A549 (cell line): Measurements from ENCODE around the gene POLR3GL. TPM values are rescaled to one million over a fixed set of nuclear protein-coding genes. Genes with fewer than 3 reads are reported as not detected.

ENCODE experiments used
- ATAC-seq, 2 experiments: fragments of 200-7000 bp in 1 of 2; fragments of >200 bp in 1 of 2; cut with Nextera tagmentation in 1 of 2; cut with Tn5 transposase in 1 of 2; 3 replicates each; pipeline versions ENCODE4 v1.8.0 to v1.9.1; 2018 to 2020; ENCODE audit warnings: mild to moderate bottlenecking in 1 of 2, moderate library complexity in 1 of 2
- CTCF ChIA-PET: fragments of 300-600 bp; sonication (Branson Sonifier 250); formaldehyde crosslinking; extraction: SDS; loops from one replicate; lab custom pipeline; 2021; ENCODE audit warnings: antibody characterized with exemption, inconsistent platforms; lab: Yijun Ruan, JAX
- POLR2A ChIA-PET: fragments of 350-600 bp; formaldehyde crosslinking; extraction: SDS; loops from one replicate; lab custom pipeline; 2021; ENCODE audit warnings: antibody characterized with exemption, inconsistent platforms; lab: Yijun Ruan, JAX
- DNase-seq, 2 experiments: peaks; one replicate each; pipeline versions ENCODE4 v3.0.0 to v3.0.0-alpha.2; 2011 to 2016; ENCODE audit warnings: low read depth in 1 of 2, low spot score in 1 of 2
- FAIRE-seq: peaks from 2 replicates; lab custom pipeline; 2011; peaks lifted over from hg19 to GRCh38; lab: Jason Lieb, UNC
- H3K27ac ChIP-seq, 2 experiments: fragments of >200 bp; sonication (Bioruptor Twin); formaldehyde crosslinking; 3 replicates each; pipeline ENCODE4 v1.5.1; 2016 to 2017
- H3K4me1 ChIP-seq: fragments of >200 bp; sonication (Bioruptor Twin); formaldehyde crosslinking; 3 replicates; pipeline ENCODE4 v1.6.1; 2016
- H3K4me2 ChIP-seq: fragments of >200 bp; sonication (Bioruptor Twin); formaldehyde crosslinking; 3 replicates; pipeline ENCODE4 v1.6.1; 2016
- H3K4me3 ChIP-seq: fragments of >200 bp; sonication (Bioruptor Twin); formaldehyde crosslinking; 3 replicates; pipeline ENCODE4 v1.5.1; 2016
- H3K9me3 ChIP-seq: fragments of >200 bp; sonication (Bioruptor Twin); formaldehyde crosslinking; 3 replicates; pipeline ENCODE4 v1.6.1; 2016
- BHLHE40 ChIP-seq: IDR thresholded peaks from 2 replicates; pipeline ENCODE4 v1.6.1; 2012; ENCODE audit warnings: low read depth, low read length, inconsistent platforms
- CEBPB ChIP-seq, 2 experiments: fragments of >200 bp in 1 of 2; sonication (Bioruptor Twin) in 1 of 2; formaldehyde crosslinking in 1 of 2; IDR thresholded peaks; 2 replicates each; pipeline ENCODE4 v1.6.1; 2012 to 2016
- CTCF ChIP-seq: fragments of >200 bp; sonication (Bioruptor Twin); formaldehyde crosslinking; IDR thresholded peaks from 3 replicates; pipeline ENCODE4 v1.5.1; 2016
- EHMT2 ChIP-seq: fragments of 200-600 bp; sonication (generic); IDR thresholded peaks from 2 replicates; pipeline ENCODE4 v1.6.1; 2016; ENCODE audit warnings: antibody characterized with exemption, low read depth, mild to moderate bottlenecking, moderate library complexity
- EP300 ChIP-seq, 2 experiments: fragments of >200 bp; sonication (Bioruptor Twin); formaldehyde crosslinking; IDR thresholded peaks; 2 replicates in 1 of 2; 3 replicates in 1 of 2; pipeline ENCODE4 v1.6.1; 2016 to 2017
- GATA3 ChIP-seq: IDR thresholded peaks from 2 replicates; pipeline ENCODE4 v1.6.1; 2012; ENCODE audit warnings: borderline replicate concordance
- HDAC2 ChIP-seq: fragments of 200-600 bp; sonication (generic); IDR thresholded peaks from 2 replicates; pipeline ENCODE4 v1.6.1; 2016
- HEYL ChIP-seq: fragments of 250-450 bp; sonication (Bioruptor Pico); IDR thresholded peaks from 2 replicates; pipeline ENCODE4 v1.8.0; 2021; ENCODE audit warnings: mild to moderate bottlenecking, moderate library complexity
- JUNB ChIP-seq: fragments of >200 bp; sonication (Bioruptor Twin); formaldehyde crosslinking; IDR thresholded peaks from 2 replicates; pipeline ENCODE4 v1.6.1; 2016
- KDM1A ChIP-seq: fragments of 200-600 bp; sonication (generic); IDR thresholded peaks from 2 replicates; pipeline ENCODE4 v1.6.1; 2016; ENCODE audit warnings: low read depth, mild to moderate bottlenecking
- MAZ ChIP-seq: fragments of 150-350 bp; IDR thresholded peaks from 2 replicates; pipeline ENCODE4 v1.6.1; 2014; ENCODE audit warnings: antibody characterized with exemption, low read depth, low read length, borderline replicate concordance
- MYC ChIP-seq: IDR thresholded peaks from 2 replicates; pipeline ENCODE4 v1.6.1; 2012; ENCODE audit warnings: mild to moderate bottlenecking, inconsistent platforms, low read length, improper control_type of control experiment, borderline replicate concordance
- NR3C1 ChIP-seq: fragments of >200 bp; sonication (Bioruptor Twin); formaldehyde crosslinking; IDR thresholded peaks from 3 replicates; pipeline ENCODE4 v1.6.1; 2017
- PBX3 ChIP-seq: IDR thresholded peaks from 2 replicates; pipeline ENCODE4 v1.6.1; 2012
- RCOR1 ChIP-seq: fragments of 150-350 bp; IDR thresholded peaks from 2 replicates; pipeline ENCODE4 v1.6.1; 2014; ENCODE audit warnings: antibody characterized with exemption, low read length, low read depth
- RFX5 ChIP-seq: fragments of 450-650 bp; IDR thresholded peaks from 2 replicates; pipeline ENCODE4 v1.7.1; 2014; ENCODE audit warnings: antibody characterized with exemption, mild to moderate bottlenecking, moderate library complexity
- ZFP36 ChIP-seq: fragments of 450-650 bp; IDR thresholded peaks from 2 replicates; pipeline ENCODE4 v1.6.1; 2014; ENCODE audit warnings: borderline replicate concordance; ENCODE audit not compliant: partially characterized antibody
- ZNF302 ChIP-seq: fragments of 250-450 bp; sonication (Bioruptor Pico); IDR thresholded peaks from 2 replicates; pipeline ENCODE4 v1.9.0; 2021; ENCODE audit warnings: inconsistent platforms, mild to moderate bottlenecking, moderate library complexity
- ZSCAN20 ChIP-seq: fragments of 250-450 bp; sonication (Bioruptor Pico); IDR thresholded peaks from 2 replicates; pipeline ENCODE4 v1.8.0; 2022; ENCODE audit warnings: mild to moderate bottlenecking, moderate library complexity
- WGBS: methylation state at CpG from one replicate; pipeline ENCODE4 v1.1.6; 2017; ENCODE audit errors: missing lambda C conversion rate; 5-methylcytosine and 5-hydroxymethylcytosine counted together
- polyA plus RNA-seq, 4 experiments: library from polyadenylated mRNA; depleted of rRNA in 3 of 4; stranded (reverse); fragments of >200 nt; fragmentation: RNase III in 1 of 4; extraction: RNeasy Plus Mini Kit Qiagen cat#74134 plus additional on column Dnase treatment in 1 of 4; gene quantifications; 2 replicates in 3 of 4; 3 replicates in 1 of 4; pipeline ENCODE4 v1.2.3, GENCODE V29; 2011 to 2017
- TF ChIP-seq, protein P1 (sequence below): fragments of 450-650 bp; IDR thresholded peaks from 2 replicates; pipeline ENCODE4 v1.6.1; 2014; ENCODE audit warnings: antibody characterized with exemption
- TF ChIP-seq, protein P2 (sequence below): fragments of 200-600 bp; sonication (generic); IDR thresholded peaks from 2 replicates; pipeline ENCODE4 v1.6.1; 2016; ENCODE audit warnings: antibody characterized with exemption, mild to moderate bottlenecking, moderate library complexity
- TF ChIP-seq, protein P3 (sequence below): fragments of 250-450 bp; sonication (Bioruptor Pico); IDR thresholded peaks from 2 replicates; pipeline ENCODE4 v1.5.0; 2021; ENCODE audit warnings: mild to moderate bottlenecking, moderate library complexity, borderline replicate concordance
- TF ChIP-seq, protein P4 (sequence below): fragments of >200 bp; sonication (Bioruptor Twin); formaldehyde crosslinking; IDR thresholded peaks from 2 replicates; pipeline ENCODE4 v1.6.1; 2016

Gene POLR3GL
- polyA plus RNA-seq, 2 of the 4 experiments (the other 2 are of a cell fraction) = 12.6 to 15.7 TPM

- Histone ChIP-seq H3K9me3 (no peaks in the 10 kb centered on the region), H3K4me2 (no peak overlapping the region; the same call in 2 of the 3 replicates), H3K4me3 (no peak overlapping the region), H3K4me1 (peaks cover 3% of the 10 kb centered on the region; the same call in 1 of the 3 replicates)
- no peak for ATAC-seq
- CTCF ChIA-PET = interaction anchor here (0.6 to 21.3 kb wide), 8 partner anchors 8 to 168 kb away, joined by 3 to 566 read pairs (median 6); partner anchors contain the start of genes HJV, LIX1L, NUDT17 and TXNIP
- TF ChIP-seq NR3C1 = no peak
- no peak for TF ChIP-seq MAZ
- TF ChIP-seq EHMT2 = no peak
- TF ChIP-seq, protein P1, sequence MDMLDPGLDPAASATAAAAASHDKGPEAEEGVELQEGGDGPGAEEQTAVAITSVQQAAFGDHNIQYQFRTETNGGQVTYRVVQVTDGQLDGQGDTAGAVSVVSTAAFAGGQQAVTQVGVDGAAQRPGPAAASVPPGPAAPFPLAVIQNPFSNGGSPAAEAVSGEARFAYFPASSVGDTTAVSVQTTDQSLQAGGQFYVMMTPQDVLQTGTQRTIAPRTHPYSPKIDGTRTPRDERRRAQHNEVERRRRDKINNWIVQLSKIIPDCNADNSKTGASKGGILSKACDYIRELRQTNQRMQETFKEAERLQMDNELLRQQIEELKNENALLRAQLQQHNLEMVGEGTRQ = no peak
- TF ChIP-seq, protein P2, sequence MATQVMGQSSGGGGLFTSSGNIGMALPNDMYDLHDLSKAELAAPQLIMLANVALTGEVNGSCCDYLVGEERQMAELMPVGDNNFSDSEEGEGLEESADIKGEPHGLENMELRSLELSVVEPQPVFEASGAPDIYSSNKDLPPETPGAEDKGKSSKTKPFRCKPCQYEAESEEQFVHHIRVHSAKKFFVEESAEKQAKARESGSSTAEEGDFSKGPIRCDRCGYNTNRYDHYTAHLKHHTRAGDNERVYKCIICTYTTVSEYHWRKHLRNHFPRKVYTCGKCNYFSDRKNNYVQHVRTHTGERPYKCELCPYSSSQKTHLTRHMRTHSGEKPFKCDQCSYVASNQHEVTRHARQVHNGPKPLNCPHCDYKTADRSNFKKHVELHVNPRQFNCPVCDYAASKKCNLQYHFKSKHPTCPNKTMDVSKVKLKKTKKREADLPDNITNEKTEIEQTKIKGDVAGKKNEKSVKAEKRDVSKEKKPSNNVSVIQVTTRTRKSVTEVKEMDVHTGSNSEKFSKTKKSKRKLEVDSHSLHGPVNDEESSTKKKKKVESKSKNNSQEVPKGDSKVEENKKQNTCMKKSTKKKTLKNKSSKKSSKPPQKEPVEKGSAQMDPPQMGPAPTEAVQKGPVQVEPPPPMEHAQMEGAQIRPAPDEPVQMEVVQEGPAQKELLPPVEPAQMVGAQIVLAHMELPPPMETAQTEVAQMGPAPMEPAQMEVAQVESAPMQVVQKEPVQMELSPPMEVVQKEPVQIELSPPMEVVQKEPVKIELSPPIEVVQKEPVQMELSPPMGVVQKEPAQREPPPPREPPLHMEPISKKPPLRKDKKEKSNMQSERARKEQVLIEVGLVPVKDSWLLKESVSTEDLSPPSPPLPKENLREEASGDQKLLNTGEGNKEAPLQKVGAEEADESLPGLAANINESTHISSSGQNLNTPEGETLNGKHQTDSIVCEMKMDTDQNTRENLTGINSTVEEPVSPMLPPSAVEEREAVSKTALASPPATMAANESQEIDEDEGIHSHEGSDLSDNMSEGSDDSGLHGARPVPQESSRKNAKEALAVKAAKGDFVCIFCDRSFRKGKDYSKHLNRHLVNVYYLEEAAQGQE = no peak
- no peak for TF ChIP-seq MYC
- TF ChIP-seq, all 56 proteins: peak for 0
- no peak for DNase-seq
- POLR2A ChIA-PET = no interaction called here
- FAIRE-seq = no peak
- 48% methylated on average over 6 of the region's 6 CpGs for WGBS
- H3K27ac ChIP-seq = no peak overlapping the region
Observed at GRCh38 chr1:146013559-146013922, 49.1 kb downstream of the POLR3GL start.

DNA sequence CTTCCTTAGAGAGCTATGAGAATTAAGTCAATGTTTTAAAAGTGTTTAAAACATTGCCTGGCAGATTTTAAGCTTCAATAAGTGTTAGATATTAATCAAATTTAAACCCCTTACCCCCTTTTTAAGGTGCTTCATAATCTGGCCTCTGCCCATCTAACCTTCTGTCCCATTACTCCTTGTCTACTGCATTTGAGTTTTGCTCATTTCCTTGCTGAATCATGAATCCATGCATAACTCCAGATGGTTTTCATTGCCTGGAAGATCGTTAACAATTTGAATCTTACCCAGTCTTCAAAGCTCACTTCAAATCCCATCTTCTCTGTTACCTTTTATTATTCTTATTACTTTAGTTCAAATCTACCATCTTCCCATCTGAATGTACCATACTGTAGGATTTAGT is 52.4 kb downstream of the POLR3GL start:
- no peaks in the 10 kb centered on the region for H3K9me3 ChIP-seq
- FAIRE-seq (no peak), ATAC-seq (no peak), DNase-seq (no peak)
- H3K4me1 ChIP-seq = peaks cover 17% of the 10 kb centered on the region
- ChIA-PET CTCF (interaction anchor here (0.8 to 21.3 kb wide), 8 partner anchors 8 to 171 kb away, joined by 3 to 566 read pairs (median 12); partner anchors contain the start of genes ITGA10, NUDT17 and TXNIP), POLR2A (interaction anchor here (0.9 kb wide), 1 partner anchor 90 kb away, joined by 3 read pairs; the partner anchor contains the start of gene RBM8A)
- no peak overlapping the region for H3K27ac ChIP-seq
- TF ChIP-seq EP300 (IDR thresholded peaks at IDR 0.05) = no peak
- TF ChIP-seq MYC = no peak
- TF ChIP-seq, protein P2 = no peak
- no peak for TF ChIP-seq JUNB
- TF ChIP-seq, protein P3, sequence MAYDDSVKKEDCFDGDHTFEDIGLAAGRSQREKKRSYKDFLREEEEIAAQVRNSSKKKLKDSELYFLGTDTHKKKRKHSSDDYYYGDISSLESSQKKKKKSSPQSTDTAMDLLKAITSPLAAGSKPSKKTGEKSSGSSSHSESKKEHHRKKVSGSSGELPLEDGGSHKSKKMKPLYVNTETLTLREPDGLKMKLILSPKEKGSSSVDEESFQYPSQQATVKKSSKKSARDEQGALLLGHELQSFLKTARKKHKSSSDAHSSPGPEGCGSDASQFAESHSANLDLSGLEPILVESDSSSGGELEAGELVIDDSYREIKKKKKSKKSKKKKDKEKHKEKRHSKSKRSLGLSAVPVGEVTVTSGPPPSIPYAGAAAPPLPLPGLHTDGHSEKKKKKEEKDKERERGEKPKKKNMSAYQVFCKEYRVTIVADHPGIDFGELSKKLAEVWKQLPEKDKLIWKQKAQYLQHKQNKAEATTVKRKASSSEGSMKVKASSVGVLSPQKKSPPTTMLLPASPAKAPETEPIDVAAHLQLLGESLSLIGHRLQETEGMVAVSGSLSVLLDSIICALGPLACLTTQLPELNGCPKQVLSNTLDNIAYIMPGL (CRISPR knock-in tag) = no peak
- no peak for TF ChIP-seq HEYL (CRISPR knock-in tag)
- TF ChIP-seq RFX5 = no peak
- no peak for TF ChIP-seq RCOR1
- TF ChIP-seq ZFP36 = no peak
- TF ChIP-seq ZSCAN20 (CRISPR knock-in tag) = no peak
- TF ChIP-seq EHMT2 = no peak
- TF ChIP-seq, protein P4, sequence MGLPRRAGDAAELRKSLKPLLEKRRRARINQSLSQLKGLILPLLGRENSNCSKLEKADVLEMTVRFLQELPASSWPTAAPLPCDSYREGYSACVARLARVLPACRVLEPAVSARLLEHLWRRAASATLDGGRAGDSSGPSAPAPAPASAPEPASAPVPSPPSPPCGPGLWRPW = no peak
- no peak for TF ChIP-seq BHLHE40
- no peak for TF ChIP-seq CTCF
- TF ChIP-seq CEBPB (IDR thresholded peaks at IDR 0.05) = no peak
- no peak for TF ChIP-seq PBX3
- TF ChIP-seq ZNF302 (CRISPR knock-in tag) = no peak
- TF ChIP-seq GATA3 = no peak
- TF ChIP-seq KDM1A = no peak
- TF ChIP-seq HDAC2 = no peak
- H3K4me2 ChIP-seq = no peak overlapping the region
- WGBS = 17% methylated on average over 1 of the region's 1 CpG
- H3K4me3 ChIP-seq = no peak overlapping the region
